ENCODE results near the gene UPK3BL1.
"Not testable (repeated sequence)": the region's sequence is repeated elsewhere in the genome, so short reads cannot be mapped to it uniquely, and the experiment has no call there.

DNA sequence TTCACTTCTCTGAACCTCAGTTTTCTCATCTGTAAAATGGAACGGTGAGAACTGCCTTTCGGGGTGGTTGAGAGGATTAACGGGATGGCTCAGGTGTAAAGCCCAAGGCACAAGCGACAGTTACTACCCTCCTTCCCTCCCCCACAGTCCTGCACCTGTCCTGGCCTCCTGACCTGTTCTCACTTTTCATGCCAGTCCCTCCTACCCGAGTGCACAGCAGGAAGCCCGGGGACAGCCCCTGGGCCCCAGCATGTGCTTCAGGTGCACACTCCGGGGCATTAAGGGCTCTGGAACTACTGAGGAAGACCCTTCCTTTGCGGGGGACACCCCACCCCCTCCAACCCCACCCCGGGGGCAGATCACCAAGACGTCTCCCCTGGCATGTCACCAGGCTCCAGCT is 26.7 kb downstream of the UPK3BL1 start:
- TF ChIP-seq POLR2A (IDR thresholded peaks at IDR 0.05), result not testable (repeated sequence)
- TF ChIP-seq, protein P1, sequence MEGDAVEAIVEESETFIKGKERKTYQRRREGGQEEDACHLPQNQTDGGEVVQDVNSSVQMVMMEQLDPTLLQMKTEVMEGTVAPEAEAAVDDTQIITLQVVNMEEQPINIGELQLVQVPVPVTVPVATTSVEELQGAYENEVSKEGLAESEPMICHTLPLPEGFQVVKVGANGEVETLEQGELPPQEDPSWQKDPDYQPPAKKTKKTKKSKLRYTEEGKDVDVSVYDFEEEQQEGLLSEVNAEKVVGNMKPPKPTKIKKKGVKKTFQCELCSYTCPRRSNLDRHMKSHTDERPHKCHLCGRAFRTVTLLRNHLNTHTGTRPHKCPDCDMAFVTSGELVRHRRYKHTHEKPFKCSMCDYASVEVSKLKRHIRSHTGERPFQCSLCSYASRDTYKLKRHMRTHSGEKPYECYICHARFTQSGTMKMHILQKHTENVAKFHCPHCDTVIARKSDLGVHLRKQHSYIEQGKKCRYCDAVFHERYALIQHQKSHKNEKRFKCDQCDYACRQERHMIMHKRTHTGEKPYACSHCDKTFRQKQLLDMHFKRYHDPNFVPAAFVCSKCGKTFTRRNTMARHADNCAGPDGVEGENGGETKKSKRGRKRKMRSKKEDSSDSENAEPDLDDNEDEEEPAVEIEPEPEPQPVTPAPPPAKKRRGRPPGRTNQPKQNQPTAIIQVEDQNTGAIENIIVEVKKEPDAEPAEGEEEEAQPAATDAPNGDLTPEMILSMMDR (IDR thresholded peaks at IDR 0.05), result not testable (repeated sequence)

All from prostate gland (tissue), 2 donors.